ENCODE data around the gene TMEM186.

DNA sequence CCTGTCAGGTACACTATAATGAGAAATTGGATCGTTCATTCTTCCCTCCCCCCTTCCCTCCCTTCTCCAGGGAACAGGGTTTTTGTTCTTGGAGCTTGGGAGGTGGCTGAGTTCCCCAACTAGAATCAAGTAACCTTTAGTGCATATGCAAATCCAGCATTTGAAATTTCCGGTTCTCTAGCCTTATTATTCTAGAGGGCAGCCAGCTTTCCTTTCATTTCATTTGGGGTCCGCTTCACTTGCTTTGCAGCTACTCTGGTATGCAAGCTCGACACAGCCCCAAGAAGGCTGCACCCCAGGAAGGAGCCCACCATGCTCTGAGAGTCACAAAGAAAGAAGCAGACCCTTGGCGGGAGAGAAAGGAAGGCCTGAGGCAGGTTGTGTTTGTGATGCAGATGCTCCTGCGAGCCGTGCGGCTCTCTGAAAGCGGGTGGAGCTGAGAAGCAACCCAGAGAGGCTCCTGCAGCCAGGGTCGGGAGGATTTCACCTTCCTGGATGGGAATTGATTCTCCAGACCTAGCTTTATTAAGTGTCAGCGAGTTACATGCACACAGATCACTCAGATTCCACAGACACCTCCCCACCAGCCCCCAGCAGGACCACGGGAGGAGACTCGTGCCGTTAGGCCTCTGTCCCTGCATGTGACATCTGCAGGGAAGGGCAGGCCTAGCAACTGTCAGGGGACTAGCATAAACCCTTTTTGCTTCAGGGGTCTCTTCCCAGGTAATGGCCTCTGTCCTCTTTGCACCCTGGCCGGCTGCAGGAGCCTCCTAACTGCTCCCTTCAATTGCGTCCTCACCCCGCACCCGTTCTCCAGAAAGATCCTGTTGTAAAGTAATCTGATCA lies 34.7 kb upstream of the TMEM186 start:
- TF ChIP-seq, protein P1, sequence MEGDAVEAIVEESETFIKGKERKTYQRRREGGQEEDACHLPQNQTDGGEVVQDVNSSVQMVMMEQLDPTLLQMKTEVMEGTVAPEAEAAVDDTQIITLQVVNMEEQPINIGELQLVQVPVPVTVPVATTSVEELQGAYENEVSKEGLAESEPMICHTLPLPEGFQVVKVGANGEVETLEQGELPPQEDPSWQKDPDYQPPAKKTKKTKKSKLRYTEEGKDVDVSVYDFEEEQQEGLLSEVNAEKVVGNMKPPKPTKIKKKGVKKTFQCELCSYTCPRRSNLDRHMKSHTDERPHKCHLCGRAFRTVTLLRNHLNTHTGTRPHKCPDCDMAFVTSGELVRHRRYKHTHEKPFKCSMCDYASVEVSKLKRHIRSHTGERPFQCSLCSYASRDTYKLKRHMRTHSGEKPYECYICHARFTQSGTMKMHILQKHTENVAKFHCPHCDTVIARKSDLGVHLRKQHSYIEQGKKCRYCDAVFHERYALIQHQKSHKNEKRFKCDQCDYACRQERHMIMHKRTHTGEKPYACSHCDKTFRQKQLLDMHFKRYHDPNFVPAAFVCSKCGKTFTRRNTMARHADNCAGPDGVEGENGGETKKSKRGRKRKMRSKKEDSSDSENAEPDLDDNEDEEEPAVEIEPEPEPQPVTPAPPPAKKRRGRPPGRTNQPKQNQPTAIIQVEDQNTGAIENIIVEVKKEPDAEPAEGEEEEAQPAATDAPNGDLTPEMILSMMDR (conservative IDR thresholded peaks at IDR 0.05; ENCODE audit: low read length): no peak
- no peak for TF ChIP-seq EZH2phosphoT487 (IDR thresholded peaks at IDR 0.05; ENCODE audit: borderline replicate concordance)

All from Loucy (cell line).